NCI-H1930 (cell line): Measurements from ENCODE around the gene TRIP13.
"Not testable (repeated sequence)": the region's sequence is repeated elsewhere in the genome, so short reads cannot be mapped to it uniquely, and the experiment has no call there.

Experiments used
- DNase-seq, 2 experiments: peaks; one replicate each; lab custom pipeline; 2025; lab: John Stamatoyannopoulos, UW

Gene TRIP13

DNA sequence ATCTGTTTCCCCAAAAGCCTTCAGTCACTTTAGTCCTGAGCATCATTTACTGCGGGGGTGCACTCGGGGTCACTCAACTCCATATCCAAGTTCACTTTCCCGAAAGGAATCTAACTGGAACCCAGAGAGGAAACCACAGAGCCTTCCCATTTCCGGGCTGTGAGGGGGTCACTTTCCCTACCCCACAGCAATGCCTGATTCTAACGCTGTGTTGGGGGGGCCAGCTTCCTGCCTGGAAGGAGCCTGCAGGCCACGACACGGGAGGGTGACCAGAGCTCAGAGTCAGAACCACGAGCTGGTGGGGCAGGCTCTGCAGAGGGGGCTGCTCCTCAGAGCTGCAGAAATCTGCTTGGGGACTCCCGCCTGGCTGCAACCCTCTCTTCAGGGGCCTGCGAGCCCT, 20.4 kb upstream of the TRIP13 start:
- no peak for DNase-seq

GRCh38 chr5:873328-873727, 19.4 kb upstream of the TRIP13 start:
- DNase-seq, result no peak

- DNase-seq, result no peak
These were observed 16.8 kb upstream of the TRIP13 start for GRCh38 chr5:875931-876330.

GRCh38 chr5:876398-877365, 16.0 kb upstream of the TRIP13 start:
- no peak for DNase-seq

DNA sequence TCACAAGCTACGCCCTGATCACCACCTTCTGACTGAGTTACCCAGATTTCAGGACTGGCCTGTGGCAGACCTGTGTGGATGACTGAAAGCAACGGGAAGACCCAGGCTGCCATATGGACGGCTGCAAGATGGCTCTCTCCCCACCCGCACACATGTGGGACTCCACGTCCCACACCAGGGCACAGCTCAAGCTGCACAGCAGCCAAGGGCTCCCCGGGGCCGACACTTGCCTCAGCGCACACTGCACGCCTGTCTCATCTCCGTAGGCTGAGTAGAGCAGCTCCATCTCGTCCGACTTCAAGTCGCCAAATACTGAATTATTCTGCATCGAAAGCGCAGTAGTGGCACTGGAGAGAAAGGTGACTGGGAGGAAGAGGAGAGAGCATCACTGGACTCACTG, 14.6 kb upstream of the TRIP13 start:
- no peak for DNase-seq

- DNase-seq, result not testable (repeated sequence)
These were observed 14.0 kb upstream of the TRIP13 start for GRCh38 chr5:878677-879076.

DNA sequence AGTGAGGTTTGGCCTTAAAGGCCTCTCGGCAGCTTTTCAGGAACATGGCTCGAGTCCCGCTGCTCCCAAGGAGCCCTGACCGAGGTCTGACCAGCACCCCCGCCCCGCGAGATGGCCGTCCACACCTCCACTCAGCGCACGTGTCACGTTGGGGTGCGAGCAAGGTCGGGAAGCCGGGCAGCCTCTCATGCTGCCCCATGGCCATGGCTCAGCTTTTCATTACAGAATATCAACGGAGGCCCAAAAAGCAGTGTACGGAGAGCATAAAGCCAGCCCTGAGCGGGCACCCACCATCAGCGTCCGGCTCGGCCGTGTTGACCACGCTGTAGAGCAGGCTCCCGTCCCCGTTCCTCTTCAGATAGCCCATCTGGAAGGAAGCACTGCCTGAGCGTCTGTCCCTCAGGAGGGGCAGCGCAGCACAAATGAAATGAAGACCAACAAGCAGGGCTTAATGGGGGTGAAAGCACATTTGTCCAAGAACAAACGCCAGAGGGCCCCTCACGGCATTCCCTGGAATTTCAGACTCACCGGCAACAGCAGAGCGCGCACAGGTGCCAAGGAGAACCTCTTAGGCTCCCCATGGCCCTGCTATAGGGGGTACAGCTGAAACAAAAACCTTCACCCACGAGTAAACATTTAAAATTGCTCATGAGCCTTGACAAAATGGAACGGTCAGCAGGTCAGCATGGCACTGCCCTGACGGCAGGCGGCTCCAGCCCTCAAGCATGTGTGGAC, 11.7 kb upstream of the TRIP13 start:
- DNase-seq, result no peak

DNA sequence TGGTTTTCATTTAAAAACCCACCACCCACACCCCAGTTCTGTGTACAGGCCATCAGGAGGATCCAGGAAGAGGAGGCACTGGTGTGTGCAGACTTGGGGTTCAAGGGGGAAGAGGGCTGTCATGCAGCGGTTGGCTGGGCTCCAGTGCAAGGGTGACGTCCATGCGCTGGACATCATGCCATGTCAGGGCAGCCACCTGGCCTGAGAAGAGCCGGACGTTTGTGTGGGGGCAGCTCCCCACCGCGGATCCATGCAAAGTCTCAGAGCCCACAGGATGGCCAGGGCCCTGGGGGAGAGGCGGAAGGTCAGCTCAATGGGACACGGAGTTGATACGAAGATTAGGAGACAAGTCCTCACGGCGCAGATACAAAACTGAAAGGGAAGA, 11.1 kb upstream of the TRIP13 start:
- no peak for DNase-seq

DNA sequence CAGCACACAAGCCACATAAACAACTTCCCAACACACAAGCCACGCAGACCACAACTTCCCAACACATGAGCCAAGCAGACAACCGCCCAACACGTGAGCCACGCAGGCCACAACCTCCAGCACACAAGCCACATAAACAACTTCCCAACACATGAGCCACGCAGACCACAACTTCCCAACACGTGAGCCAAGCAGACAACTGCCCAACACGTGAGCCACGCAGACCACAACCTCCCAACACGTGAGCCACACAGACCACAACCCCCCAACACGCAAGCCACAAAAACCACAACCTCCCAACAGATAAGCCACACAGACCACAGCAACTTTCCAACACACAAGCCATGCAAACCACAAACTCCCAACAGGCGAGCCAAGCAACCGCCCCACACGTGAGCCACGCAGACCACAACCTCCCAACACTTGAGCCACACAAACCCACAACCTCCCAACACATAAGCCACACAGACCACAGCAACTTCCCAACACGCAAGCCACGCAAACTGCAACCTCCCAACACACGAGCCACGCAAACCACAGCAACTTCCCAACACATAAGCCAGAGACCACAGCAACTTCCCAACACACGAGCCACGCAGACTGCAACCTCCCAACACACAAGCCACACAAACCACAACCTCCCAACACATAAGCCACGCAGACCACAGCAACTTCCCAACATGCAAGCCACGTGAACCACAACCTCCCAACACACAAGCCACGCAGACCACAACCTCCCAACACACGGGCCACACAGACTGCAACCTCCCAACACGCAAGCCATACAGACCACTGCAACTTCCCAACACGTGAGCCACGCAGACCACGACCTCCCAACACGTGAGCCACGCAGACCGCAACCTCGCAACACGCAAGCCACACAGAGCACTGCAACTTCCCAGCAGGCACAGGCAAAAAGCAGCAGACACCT, 10.2 kb upstream of the TRIP13 start:
- DNase-seq, result no peak

DNA sequence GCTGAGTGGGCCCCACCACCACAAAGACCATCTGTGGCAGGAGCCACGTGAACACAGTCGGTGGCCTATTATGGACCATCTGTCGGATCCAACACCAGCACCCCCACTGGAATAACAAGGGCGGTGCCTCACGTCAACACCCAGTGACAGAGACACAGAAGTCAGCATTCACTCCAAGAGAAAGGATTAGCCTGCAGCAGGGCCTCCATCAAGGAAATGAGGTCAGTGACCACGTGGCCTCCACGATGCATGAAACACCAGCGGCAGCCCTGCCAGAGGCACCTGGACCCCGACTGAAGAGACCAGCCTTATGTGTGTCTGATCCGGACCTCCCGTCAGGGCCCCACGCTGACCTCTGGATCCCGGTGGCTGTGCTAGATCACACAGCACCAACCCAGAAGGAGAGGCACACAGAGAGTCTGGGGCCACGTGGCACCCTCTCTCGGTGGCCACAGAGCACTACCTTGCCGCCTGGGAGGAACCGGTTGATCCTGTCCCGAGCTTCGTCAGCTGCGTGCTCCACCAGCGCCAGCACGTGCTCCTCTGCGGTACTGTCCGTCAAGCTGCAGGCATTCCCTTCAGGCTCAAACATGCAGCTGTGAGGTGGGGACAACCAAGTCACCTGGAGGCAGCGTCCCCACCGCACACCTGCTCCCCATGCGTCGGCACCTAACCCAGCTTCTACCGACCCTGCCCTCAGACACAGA, 9.1 kb upstream of the TRIP13 start:
- no peak for DNase-seq

DNA sequence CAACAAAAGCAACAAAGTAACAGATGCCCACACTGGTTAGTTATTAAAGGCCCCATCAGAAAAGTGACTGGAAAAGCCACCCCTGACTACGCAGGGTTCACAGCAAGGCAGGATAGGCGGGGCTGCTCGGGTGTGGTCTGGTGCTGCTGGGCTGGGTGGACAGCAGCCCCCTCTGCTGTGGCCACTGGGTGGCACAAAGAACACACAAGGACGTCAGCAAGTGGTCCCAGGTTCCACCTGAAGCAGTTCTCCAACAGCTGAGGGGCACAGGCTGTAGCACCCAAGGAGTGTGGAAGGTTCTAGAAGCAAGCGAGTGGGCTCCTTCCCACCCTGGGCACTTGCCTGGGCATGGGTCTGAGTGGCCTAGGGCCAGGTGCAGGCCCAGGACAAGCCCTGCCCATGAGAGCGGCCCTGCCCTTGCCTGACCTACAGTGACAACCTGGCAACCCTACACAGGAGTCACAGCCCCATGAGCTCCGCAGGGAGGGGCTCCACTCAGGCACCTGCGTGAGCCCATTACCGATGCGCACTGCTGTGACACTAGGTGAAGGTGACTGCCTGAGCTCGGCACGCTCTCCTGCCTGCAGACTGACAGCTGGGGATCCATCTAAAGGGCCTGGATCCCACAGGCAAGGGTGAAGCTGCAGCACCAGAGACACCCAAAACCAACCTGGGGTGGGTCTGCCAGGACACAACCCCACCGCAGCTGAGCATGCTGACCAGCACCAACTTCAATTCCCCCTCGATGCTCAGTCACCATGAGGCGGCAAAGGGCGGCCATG, 8.1 kb upstream of the TRIP13 start:
- DNase-seq, result no peak

DNA sequence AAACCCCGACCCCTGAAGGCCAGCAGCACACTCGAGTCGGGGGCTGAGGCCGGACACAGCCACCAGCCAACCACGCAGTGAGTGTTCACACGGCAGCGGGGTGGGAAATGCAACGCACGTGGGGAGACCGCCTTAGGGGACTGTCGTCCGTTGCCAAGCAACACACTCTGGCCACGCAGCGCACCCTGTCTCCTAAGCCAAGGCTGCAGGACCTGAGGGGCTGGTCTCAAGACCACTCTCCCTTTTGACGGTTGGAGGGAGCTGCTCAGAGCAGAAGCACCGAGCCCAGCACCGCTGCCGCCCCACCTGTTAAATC, 7.6 kb upstream of the TRIP13 start:
- DNase-seq, result no peak

GRCh38 chr5:885529-885928, 7.2 kb upstream of the TRIP13 start:
- DNase-seq, result no peak

GRCh38 chr5:886036-886435, 6.6 kb upstream of the TRIP13 start:
- no peak for DNase-seq

DNA sequence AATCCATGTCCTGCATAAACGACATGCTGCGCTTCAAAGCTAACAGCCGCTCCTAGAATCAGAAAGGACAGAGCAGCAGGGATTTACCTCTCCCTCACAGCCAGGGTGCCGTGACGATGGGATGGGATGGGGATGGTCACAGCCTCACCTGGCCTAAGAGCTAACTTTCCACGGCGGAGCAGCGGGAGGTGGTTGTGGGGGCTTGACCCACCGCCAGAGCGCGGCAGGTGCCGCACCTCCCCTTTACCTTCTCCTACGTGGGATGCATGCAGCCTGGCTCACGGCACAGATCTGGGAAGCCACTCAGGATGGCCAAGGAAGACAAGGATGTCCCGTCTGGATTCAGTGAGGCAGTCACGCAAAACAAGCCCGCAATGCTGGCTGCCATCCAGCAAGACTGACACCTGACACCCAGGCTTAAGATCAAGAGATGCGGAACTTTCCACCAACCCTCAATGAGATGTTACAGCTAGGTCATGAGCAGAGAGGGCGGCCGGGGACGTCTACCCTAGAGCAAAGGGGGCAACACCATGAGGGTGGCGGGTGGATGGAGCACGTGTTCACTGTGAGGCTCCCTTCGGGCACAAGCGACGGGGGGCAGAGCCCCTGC, 5.9 kb upstream of the TRIP13 start:
- DNase-seq, result no peak

DNA sequence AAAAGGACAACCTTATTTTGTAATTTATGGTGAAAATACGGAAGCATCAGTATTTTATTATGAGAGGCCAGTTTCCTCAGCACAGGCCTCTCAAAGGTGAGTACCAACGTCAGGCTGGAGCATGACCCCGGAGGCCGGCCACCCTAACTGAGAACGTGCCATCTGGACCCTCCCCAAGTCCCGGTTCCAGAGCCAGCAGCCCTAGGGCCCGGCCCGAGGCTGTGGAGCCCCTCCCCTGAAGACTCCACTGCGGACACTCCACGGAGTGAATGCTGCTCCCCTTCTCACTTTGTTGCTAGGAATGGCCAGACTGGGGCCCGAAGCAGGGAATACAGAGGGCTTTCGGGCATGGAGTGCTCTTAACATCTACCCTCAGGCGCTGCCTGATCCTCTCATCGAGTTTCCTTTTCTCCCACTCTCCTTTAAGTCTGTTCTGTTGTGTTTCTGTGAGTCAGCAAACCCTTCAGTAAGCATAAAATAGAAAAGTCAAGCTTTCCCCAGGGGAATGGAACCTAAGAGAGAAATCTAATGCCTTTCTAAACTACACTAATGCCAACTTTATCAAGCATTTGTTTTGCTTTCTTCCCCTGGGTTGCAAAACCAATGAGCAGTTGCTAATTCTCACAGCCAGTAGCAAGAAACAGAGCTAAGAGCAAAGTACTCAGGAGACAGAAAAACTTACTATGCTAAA, 4.6 kb upstream of the TRIP13 start:
- no peak for DNase-seq

- no peak for DNase-seq
These were observed 4.0 kb upstream of the TRIP13 start for GRCh38 chr5:888638-889035.

GRCh38 chr5:889075-889710, 3.5 kb upstream of the TRIP13 start:
- DNase-seq, result no peak

GRCh38 chr5:891117-891836, 1.4 kb upstream of the TRIP13 start:
- no peak for DNase-seq
